ENCODE results near the gene SBF2. TPM values are rescaled to one million over a fixed set of nuclear protein-coding genes. Genes with fewer than 3 reads are reported as not detected.
"Not testable (repeated sequence)": the region's sequence is repeated elsewhere in the genome, so short reads cannot be mapped to it uniquely, and the experiment has no call there.

The SBF2 gene
- total RNA-seq, 1 experiment from 2014 or later = 33.5 TPM

GRCh38 chr11:10267821-10268220 is 26.2 kb downstream of the SBF2 start:
- DNase-seq (ENCODE audit: low read depth) = no peak

- no peak for DNase-seq (ENCODE audit: low read depth)
Observed at GRCh38 chr11:10265936-10266335, 28.1 kb downstream of the SBF2 start.

DNA sequence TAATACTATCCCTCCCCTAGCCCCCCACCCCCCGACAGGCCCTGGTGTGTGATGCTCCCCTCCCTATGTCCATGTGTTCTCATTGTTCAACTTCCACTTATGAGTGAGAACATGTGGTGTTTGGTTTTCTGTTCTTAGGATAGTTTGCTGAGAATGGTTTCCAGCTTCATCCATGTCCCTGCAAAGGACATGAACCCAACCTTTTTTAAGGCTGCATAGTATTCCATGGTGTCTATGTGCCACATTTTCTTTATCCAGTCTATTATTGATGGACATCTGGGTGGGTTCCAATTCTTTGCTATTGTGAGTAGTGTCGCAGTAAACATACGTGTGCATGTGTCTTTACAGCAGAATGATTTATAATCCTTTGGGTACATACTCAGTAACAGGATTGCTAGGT is 29.3 kb downstream of the SBF2 start:
- not testable (repeated sequence) for DNase-seq (ENCODE audit: low read depth)

DNA sequence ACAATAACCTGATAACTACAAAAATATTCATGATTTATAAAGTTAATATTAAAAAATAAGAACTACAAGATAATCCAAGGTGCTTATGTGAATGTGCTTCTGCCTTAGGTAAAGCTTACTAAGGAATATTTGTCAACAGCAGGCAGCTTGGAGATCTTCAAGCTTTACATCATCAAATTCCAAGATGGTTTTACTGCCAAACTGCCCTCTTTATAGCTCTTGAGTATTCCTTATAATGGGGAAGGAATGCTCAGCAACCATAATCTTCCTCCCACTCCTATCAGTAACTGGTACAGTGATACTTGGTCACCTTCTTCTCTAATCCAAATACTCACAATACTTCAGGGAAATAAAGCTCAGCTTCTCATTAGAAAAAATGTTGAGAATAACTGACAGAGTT is 30.1 kb downstream of the SBF2 start:
- DNase-seq (ENCODE audit: low read depth) = peak; percentile 10

- peak; percentile 2 for DNase-seq (ENCODE audit: low read depth)
Observed at GRCh38 chr11:10261821-10262220, 32.2 kb downstream of the SBF2 start.

DNA sequence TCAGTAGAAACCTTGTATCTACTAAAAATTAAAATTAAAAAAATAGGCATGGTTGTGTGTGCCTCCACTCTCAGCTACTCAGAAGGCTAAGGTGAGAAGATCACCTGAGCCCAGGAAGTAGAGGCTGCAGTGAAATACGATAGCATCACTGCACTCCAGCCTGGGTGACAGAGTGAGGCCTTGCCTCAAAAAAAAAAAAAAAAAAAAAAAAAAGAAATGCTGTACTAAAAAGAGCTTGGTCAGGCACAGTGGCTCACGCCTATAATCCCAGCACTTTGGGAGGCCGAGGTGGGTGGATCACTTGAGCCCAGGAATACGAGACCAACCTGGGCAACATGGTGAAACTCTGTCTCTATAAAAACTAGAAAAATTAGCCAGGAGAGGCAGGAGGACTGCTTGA is 36.5 kb downstream of the SBF2 start:
- no peak for DNase-seq (ENCODE audit: low read depth)

DNA sequence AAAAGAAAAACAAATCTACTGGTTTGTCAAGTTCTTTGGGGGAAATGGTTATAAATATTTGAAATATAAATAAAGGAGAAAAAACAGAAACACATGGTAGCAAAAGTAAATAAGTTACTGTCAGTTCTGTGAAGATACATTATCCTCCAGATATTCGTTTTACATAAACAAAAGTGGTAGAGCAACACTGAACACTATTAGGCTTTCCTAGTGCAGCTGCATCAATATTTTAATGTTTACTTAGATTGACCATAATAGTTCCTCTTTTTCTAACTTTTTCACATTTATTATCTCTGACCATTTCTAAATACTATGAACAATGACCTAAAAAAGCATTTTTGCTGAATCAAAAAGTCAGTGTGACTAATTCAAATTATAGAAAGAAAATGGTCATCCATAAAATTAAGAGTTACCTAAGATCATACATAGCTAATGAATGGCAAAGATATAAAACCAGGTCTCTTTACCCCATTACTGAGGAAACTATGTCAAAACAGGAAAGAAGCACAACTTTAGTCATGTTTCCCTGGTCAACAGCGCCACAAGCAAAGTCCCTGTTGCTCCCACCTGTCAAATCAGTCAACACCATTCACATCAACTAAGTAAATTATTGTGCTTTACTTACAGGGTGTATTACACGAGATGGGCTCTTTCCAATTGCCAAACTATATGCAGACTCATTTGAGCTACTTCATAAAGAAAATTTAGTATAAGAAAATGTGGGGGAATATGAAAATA is 38.5 kb downstream of the SBF2 start:
- DNase-seq (ENCODE audit: low read depth) = no peak

GRCh38 chr11:10249448-10250131 is 44.4 kb downstream of the SBF2 start:
- not testable (repeated sequence) for DNase-seq (ENCODE audit: low read depth)

GRCh38 chr11:10247011-10247410 is 47.0 kb downstream of the SBF2 start:
- no peak for DNase-seq (ENCODE audit: low read depth)

GRCh38 chr11:10243896-10244575 is 50.0 kb downstream of the SBF2 start:
- no peak for DNase-seq (ENCODE audit: low read depth)

DNA sequence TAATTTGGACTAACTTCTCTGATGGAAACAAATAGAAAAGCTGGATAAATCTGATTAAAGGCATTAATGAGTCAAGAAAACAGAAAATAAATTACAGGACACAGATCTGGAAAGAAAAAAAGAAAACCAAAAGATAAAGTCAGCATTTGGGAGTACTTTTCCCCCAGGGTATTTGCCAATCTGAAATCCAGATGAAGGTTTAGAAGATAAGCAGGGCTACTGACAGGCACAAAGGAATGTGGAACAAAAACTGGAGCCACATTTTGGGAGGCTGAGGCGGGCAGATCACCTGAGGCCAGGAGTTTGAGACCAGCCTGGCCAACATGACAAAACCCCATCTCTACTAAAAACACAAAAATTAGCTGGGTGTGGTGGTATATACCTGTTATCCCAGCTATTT is 57.2 kb downstream of the SBF2 start:
- peak; percentile 17 for DNase-seq (ENCODE audit: low read depth)

- peak; percentile 84 for DNase-seq (ENCODE audit: low read depth)
Observed at GRCh38 chr11:10233581-10233980, 60.4 kb downstream of the SBF2 start.

- no peak for DNase-seq (ENCODE audit: low read depth)
Observed at GRCh38 chr11:10232756-10233155, 61.3 kb downstream of the SBF2 start.

GRCh38 chr11:10231803-10232202 is 62.2 kb downstream of the SBF2 start:
- DNase-seq (ENCODE audit: low read depth) = not testable (repeated sequence)

GRCh38 chr11:10225553-10225952 is 68.5 kb downstream of the SBF2 start:
- no peak for DNase-seq (ENCODE audit: low read depth)

DNA sequence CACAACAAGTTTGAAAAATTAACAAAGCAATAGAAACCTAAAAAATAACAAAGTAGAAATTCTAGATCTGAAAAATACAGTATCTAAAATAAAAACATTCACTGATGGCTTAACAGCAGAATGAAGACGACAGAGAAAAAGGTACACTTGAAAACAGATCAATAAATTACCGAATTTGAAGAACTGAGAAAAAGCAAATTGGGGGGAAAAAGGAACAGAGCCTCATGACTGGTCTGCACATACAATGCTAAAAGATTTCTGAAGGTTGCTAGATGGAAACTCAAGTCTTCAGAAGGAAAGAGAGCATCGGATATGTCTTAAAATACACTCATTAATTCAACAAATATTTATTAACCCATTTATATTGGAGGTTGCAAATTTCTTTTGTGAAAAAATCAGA is 71.6 kb downstream of the SBF2 start:
- no peak for DNase-seq (ENCODE audit: low read depth)

DNA sequence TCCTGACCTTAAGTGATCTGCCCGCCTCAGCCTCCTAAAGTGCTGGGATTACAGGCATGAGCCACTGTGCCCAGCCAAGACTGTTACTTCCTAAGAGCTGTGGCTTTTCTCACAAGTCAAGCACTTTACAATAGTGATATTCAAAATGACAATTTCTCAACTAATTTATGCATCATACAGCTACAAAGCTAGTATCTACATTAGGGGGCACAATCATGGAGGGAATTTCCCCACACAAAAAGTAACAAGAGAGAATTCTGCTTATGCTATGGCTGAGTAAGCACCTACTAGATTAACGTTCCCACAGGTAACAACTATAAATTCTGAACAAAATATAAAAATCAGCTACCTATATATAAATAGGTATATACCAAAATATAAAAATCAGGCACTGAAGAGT is 72.7 kb downstream of the SBF2 start:
- DNase-seq (ENCODE audit: low read depth) = no peak

DNA sequence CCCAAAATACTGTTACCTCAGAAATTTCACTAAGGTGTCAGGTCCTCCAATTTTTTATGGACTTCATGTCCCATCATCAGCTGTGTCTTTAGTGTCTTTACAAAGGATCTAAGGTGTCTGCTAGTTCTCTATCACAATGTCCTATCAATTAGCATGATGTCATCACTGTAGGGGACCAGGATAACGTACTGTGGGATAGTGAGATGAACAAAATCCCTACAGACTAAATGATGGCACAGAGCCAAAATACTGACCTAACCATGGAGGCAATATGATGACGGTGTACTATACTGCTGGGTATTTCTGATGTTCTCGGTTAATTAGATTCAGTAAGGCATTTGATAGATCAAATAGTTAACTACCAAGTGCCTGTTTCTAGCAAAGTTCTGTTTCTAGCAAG is 82.5 kb downstream of the SBF2 start:
- no peak for DNase-seq (ENCODE audit: low read depth)

- no peak for DNase-seq (ENCODE audit: low read depth)
Observed at GRCh38 chr11:10209326-10209725, 84.7 kb downstream of the SBF2 start.

DNA sequence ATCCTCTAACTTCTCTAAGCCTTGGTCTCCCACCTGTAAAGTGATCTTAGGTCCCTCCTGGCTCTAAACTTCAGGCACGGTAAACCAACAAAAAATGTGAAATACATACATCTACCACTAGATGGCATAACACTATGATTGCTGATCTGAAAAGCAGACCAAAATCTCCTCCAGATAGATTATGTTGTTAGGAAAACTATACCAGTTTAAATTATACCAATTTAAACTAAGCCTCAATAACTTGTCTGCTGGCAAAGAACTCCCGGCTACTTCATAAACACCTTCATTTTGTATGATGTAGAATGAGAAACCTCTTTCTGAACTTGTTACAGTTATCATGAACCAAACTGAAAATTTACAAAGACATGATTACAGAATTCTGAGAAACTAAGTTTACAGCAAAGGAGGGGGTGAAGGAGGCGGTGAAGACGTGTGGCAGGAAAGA is 85.9 kb downstream of the SBF2 start:
- DNase-seq (ENCODE audit: low read depth) = peak; percentile 41

GRCh38 chr11:10205928-10206327 is 88.1 kb downstream of the SBF2 start:
- peak; percentile 13 for DNase-seq (ENCODE audit: low read depth)

- no peak for DNase-seq (ENCODE audit: low read depth)
Observed at GRCh38 chr11:10204021-10204420, 90.0 kb downstream of the SBF2 start.

DNA sequence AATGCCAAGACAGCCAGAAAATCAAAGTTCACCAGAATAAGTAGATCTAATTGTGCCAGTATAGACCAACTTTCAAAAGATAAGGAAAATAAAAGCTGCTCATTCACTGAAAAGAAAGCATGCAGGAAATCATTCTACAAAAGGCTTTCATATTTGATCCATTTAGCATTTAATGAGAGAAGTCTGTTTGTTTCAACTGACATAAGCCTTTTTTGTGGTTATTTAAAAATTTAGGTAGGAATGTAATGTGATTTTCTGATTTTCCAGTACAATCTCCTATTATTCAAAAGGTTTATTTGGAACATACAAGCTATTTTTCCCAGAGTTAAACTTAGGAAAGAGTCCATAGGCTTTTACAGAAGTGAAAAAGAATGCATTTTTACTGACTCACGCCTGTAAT is 92.7 kb downstream of the SBF2 start:
- DNase-seq (ENCODE audit: low read depth) = no peak
